WTC11 (cell line): ENCODE results near the gene ASB2.

Experiments used
- CBFB ChIP-seq: sonication (generic); formaldehyde crosslinking; IDR thresholded peaks from 2 replicates; pipeline ENCODE4 v1.8.1; 2022; ENCODE audit warnings: mild to moderate bottlenecking, low read depth, missing genetic modification reagents
- CTCF ChIP-seq: fragments of 200-600 bp; IDR thresholded peaks from 2 replicates; pipeline ENCODE4 v1.8.0; 2022; ENCODE audit warnings: antibody characterized with exemption
- ELF4 ChIP-seq: sonication (generic); formaldehyde crosslinking; IDR thresholded peaks from 2 replicates; pipeline ENCODE4 v1.8.1; 2022; ENCODE audit warnings: low read depth, mild to moderate bottlenecking, moderate library complexity, missing genetic modification reagents
- ETV6 ChIP-seq: sonication (generic); formaldehyde crosslinking; IDR thresholded peaks from 2 replicates; pipeline ENCODE4 v1.8.1; 2022; ENCODE audit warnings: mild to moderate bottlenecking, missing genetic modification reagents
- FOXJ3 ChIP-seq: sonication (generic); formaldehyde crosslinking; IDR thresholded peaks from 2 replicates; pipeline ENCODE4 v1.9.0; 2021; ENCODE audit warnings: missing genetic modification reagents, mild to moderate bottlenecking, borderline replicate concordance
- NFYB ChIP-seq: sonication (generic); formaldehyde crosslinking; conservative IDR thresholded peaks from 2 replicates; pipeline ENCODE4 v1.8.0; 2022; ENCODE audit warnings: low read depth, missing genetic modification reagents
- SMAD3 ChIP-seq: sonication (generic); formaldehyde crosslinking; IDR thresholded peaks from 2 replicates; pipeline ENCODE4 v1.8.0; 2022; ENCODE audit warnings: missing genetic modification reagents, mild to moderate bottlenecking, borderline replicate concordance
- TCF7 ChIP-seq: sonication (generic); formaldehyde crosslinking; IDR thresholded peaks from 2 replicates; pipeline ENCODE4 v1.8.0; 2022; ENCODE audit warnings: mild to moderate bottlenecking, low read depth, missing genetic modification reagents, moderate library complexity
- USF2 ChIP-seq: sonication (generic); formaldehyde crosslinking; IDR thresholded peaks from 2 replicates; pipeline ENCODE4 v1.8.1; 2023; ENCODE audit warnings: mild to moderate bottlenecking, missing genetic modification reagents, moderate library complexity
- ZNF121 ChIP-seq: sonication (generic); formaldehyde crosslinking; IDR thresholded peaks from 2 replicates; pipeline ENCODE4 v1.8.0; 2023; ENCODE audit warnings: missing genetic modification reagents
- ZNF138 ChIP-seq: sonication (generic); formaldehyde crosslinking; conservative IDR thresholded peaks from 2 replicates; pipeline ENCODE4 v1.8.1; 2022; ENCODE audit warnings: mild to moderate bottlenecking, moderate library complexity, missing genetic modification reagents
- ZNF263 ChIP-seq: sonication (generic); formaldehyde crosslinking; IDR thresholded peaks from 2 replicates; pipeline ENCODE4 v1.8.1; 2022; ENCODE audit warnings: low read depth, mild to moderate bottlenecking, moderate library complexity, missing genetic modification reagents
- TF ChIP-seq, protein P1 (sequence below): fragments of 250-450 bp; sonication (Bioruptor Pico); IDR thresholded peaks from 2 replicates; pipeline ENCODE4 v1.9.0; 2021; ENCODE audit warnings: moderate library complexity, mild to moderate bottlenecking, inconsistent platforms, borderline replicate concordance

DNA sequence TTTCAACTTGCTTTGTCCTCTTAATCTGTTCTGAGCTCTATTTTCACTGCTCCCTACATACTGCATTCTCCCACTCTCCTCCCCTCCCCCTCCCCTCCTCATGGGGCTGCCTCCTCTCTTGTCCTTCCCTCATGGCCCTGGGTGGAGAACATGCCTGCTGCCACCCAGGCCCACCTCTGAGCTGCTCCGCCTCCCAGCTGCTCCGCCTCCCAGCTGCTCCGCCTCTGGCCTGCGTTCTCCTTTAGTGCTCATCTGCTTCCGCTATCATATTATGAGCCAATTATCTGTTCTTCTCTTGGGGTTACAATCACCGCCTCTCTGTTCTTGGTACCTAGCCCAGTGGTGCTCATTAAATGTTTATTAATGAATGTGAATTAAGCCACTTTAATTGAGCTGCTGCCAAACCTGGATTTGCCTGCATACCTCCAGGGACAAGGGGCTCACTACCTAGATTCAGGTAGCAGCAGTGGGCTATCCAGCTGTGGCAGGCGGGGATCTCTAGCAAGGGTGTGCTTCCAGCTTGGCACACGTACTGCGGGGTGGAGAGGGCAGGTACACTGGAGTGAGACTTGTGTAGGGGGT, 81.3 kb downstream of the ASB2 start:
- TF ChIP-seq SMAD3 (CRISPR knock-in tag) (no peak), CTCF (no peak), ZNF138 (no peak), ZNF263 (CRISPR knock-in tag) (no peak), ZNF121 (no peak), ELF4 (CRISPR knock-in tag) (no peak), USF2 (CRISPR knock-in tag) (no peak), NFYB (no peak), TCF7 (no peak), ETV6 (CRISPR knock-in tag) (no peak), CBFB (no peak), FOXJ3 (CRISPR knock-in tag) (no peak)
- TF ChIP-seq, protein P1, sequence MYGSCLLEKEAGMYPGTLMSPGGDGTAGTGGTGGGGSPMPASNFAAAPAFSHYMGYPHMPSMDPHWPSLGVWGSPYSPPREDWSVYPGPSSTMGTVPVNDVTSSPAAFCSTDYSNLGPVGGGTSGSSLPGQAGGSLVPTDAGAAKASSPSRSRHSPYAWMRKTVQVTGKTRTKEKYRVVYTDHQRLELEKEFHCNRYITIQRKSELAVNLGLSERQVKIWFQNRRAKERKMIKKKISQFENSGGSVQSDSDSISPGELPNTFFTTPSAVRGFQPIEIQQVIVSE (CRISPR knock-in tag) = no peak
